GM23248 (cell line): ENCODE data around the gene SBF2.

ENCODE experiments used
- EZH2 ChIP-seq: fragments of 200-600 bp; sonication (generic); IDR thresholded peaks from 2 replicates; pipeline ENCODE4 v1.6.1; 2018; ENCODE audit warnings: antibody characterized with exemption, mild to moderate bottlenecking; ENCODE audit not compliant: insufficient read depth, poor library complexity, severe bottlenecking
- EZH2phosphoT487 ChIP-seq: fragments of 200-600 bp; sonication (generic); IDR thresholded peaks from 2 replicates; pipeline ENCODE4 v1.6.1; 2018; ENCODE audit warnings: antibody characterized with exemption, moderate library complexity, mild to moderate bottlenecking, low read depth; ENCODE audit not compliant: insufficient read depth

DNA sequence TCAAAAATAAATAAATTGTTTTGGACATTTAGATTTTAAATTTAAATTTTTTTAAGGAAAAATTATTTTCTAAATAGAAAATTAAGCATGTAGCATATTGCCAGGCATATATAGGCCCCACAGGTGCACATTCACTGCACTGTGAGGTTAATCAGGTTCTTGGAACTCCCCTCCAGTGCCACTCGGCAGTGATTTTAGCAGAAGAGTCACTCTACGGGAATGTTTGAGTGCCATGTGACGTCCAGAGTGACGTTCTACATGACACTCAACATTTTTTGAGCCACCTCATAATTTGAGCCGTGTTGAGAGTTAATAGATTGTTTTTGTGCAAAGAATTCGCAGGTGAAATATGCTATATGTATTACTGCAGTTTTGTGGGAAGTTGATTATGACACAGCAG is 552.8 kb downstream of the SBF2 start:
- TF ChIP-seq EZH2phosphoT487 (no peak), EZH2 (no peak)
